HT1080 (cell line): ENCODE data around the gene PNMA5. TPM values are rescaled to one million over a fixed set of nuclear protein-coding genes. Genes with fewer than 3 reads are reported as not detected.

ENCODE experiments used
- DNase-seq: peaks from one replicate; pipeline ENCODE4 v3.0.0-alpha.2; 2015; ENCODE audit warnings: low read depth
- total RNA-seq: library from RNA; depleted of rRNA; stranded (reverse); fragments of >200 nt; shearing (Covaris generic); gene quantifications from 2 replicates; pipeline ENCODE4 v1.2.3, GENCODE V29; 2014; rRNA removed

The PNMA5 gene
- total RNA-seq, 1 experiment from 2014 or later, result not detected

GRCh38 chrX:152959626-152960025 is 34.3 kb downstream of the PNMA5 start:
- no peak for DNase-seq

GRCh38 chrX:152958524-152959465 is 35.1 kb downstream of the PNMA5 start:
- DNase-seq, result peak; percentile 86

- DNase-seq, result no peak
These were observed 35.9 kb downstream of the PNMA5 start for GRCh38 chrX:152958047-152958446.

- DNase-seq, result no peak
These were observed 43.1 kb downstream of the PNMA5 start for GRCh38 chrX:152950786-152951185.

- DNase-seq, result no peak
These were observed 44.8 kb downstream of the PNMA5 start for GRCh38 chrX:152949114-152949513.

DNA sequence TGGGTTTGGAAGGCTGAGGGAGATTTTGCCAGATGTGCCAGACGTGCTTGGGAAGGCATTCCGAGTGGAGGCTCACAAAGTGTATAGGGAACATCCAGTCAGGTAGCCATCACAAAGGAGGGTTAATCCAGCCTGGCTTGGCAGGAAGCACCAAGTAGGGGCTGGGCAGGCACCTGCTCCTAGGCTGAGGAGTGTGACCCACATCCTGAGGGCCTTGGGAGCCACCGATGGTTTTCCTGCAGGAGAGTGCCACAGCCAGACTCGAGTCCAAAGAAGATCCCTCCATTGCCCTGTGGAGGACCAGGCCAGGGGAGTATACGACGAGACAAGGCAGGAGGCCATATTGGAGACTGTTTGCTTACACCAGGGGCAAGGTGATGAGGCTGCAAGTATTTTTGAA is 47.2 kb downstream of the PNMA5 start:
- no peak for DNase-seq

- no peak for DNase-seq
These were observed 48.6 kb downstream of the PNMA5 start for GRCh38 chrX:152945021-152945979.

DNA sequence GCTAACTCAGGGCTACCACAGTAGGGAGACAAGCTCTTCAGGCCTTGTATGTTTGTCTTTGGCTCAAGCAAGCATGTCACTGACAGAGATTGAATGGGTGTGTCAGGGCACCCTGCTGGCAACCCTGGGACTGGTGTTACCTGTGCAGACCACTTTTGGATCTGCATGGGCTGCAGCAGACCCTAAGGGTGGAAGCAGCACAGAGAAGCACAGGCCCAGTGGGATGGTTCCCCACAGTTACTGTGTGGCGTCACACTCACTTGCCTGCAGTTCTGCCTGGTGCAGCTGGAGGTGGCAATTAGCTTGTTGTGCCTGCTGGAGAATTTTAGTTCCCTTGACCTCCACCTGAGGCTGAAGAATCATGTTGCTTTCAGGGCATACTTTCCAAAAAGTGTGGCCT is 50.1 kb downstream of the PNMA5 start:
- no peak for DNase-seq

- DNase-seq, result no peak
These were observed 51.9 kb downstream of the PNMA5 start for GRCh38 chrX:152942077-152942442.

- DNase-seq, result peak; percentile 91
These were observed 52.4 kb downstream of the PNMA5 start for GRCh38 chrX:152941328-152942076.

Other genes starting within 250 kb of the PNMA5 start
- 87.1 and 93.8 TPM in 2 replicates for gene MAGEA2, start 240.3 kb downstream of the PNMA5 start, total RNA-seq
- 2.3 and 2.6 TPM in 2 replicates for gene CSAG3, start 234.9 kb downstream of the PNMA5 start, total RNA-seq
- gene MAGEA6, start 224.4 kb downstream of the PNMA5 start, total RNA-seq, result 208 and 228 TPM in 2 replicates
- gene CETN2, start 163.4 kb downstream of the PNMA5 start, total RNA-seq, result 19.4 and 21.0 TPM in 2 replicates
- gene NSDHL, start 163.1 kb downstream of the PNMA5 start, total RNA-seq, result 36.7 and 43.2 TPM in 2 replicates
- gene ZNF185, start 96.0 kb downstream of the PNMA5 start, total RNA-seq, result 12.2 and 16.2 TPM in 2 replicates
- gene PNMA3, start 62.4 kb upstream of the PNMA5 start, total RNA-seq, result 0.03 and 0.07 TPM in 2 replicates
- 0.26 TPM in 1 of 2 replicates, not detected in the other for gene PNMA6A, start 78.3 kb upstream of the PNMA5 start, total RNA-seq
- 14.1 and 15.2 TPM in 2 replicates for gene MAGEA1, start 185.2 kb upstream of the PNMA5 start, total RNA-seq